K562 (cell line): ENCODE results near the gene PDE4D. TPM values are rescaled to one million over a fixed set of nuclear protein-coding genes. Genes with fewer than 3 reads are reported as not detected.

Experiments
- ATAC-seq: fragments of 200-7000 bp; cut with Tn5 transposase; 3 replicates; pipeline ENCODE4 v1.9.1; 2020; ENCODE audit warnings: moderate library complexity
- BruUV-seq: library from RNA; stranded (reverse); fragments of 400-500 nt; replicated peaks from 2 replicates; lab custom pipeline; 2021; lab: Mats Ljungman, UMichigan
- CTCF ChIA-PET: fragments of 300-600 bp; formaldehyde crosslinking; extraction: SDS; loops from one replicate; lab custom pipeline; 2021; ENCODE audit warnings: low intra/inter-chr PET ratio; lab: Yijun Ruan, JAX
- POLR2A ChIA-PET: fragments of 300-600, 350-650 bp; sonication (Branson Sonifier 250); formaldehyde crosslinking; extraction: SDS; loops from one replicate; lab custom pipeline; 2021; ENCODE audit warnings: antibody characterized with exemption, inconsistent platforms; lab: Yijun Ruan, JAX
- DNase-seq, 4 experiments: peaks; one replicate each; pipeline versions ENCODE4 v3.0.0 to v3.0.0-alpha.2; 2011 to 2018; ENCODE audit warnings: low spot score in 3 of 4, mixed read lengths in 3 of 4; ENCODE audit errors: extremely low read depth in 1 of 4
- FAIRE-seq: peaks from 2 replicates; lab custom pipeline; 2011; peaks lifted over from hg19 to GRCh38; lab: Jason Lieb, UNC
- H2AFZ ChIP-seq: 2 replicates; pipeline ENCODE4 v1.6.0; 2011; ENCODE audit warnings: low read depth, low read length, control low read depth, inconsistent platforms
- H3K27ac ChIP-seq: fragments of 200-600 bp; 3 replicates; pipeline ENCODE4 v1.8.0; 2011; ENCODE audit warnings: low read depth, mild to moderate bottlenecking, control low read depth, inconsistent platforms, low read length, moderate library complexity, mixed read lengths; ENCODE audit errors: extremely low read depth
- H3K27me3 ChIP-seq, 2 experiments: fragments of 300-600 bp in 1 of 2; 2 replicates in 1 of 2; 3 replicates in 1 of 2; pipeline versions ENCODE4 v1.6.0 to v1.8.0; 2011; ENCODE audit warnings: inconsistent platforms in 2 of 2, low read length in 2 of 2, mild to moderate bottlenecking in 1 of 2, mixed read lengths in 1 of 2, moderate library complexity in 1 of 2; ENCODE audit not compliant: control insufficient read depth in 2 of 2, insufficient read depth in 2 of 2
- H3K36me3 ChIP-seq: fragments of 300-600 bp; 3 replicates; pipeline ENCODE4 v1.8.0; 2011; ENCODE audit warnings: mild to moderate bottlenecking, low read length, inconsistent platforms; ENCODE audit not compliant: control insufficient read depth, insufficient read depth
- H3K4me1 ChIP-seq, 2 experiments: fragments of 200-600 bp in 1 of 2; replicated peaks in 1 of 2; 2 replicates in 1 of 2; 3 replicates in 1 of 2; pipeline versions ENCODE4 v1.5.1 to v1.8.0; 2011; ENCODE audit warnings: inconsistent platforms in 2 of 2, low read length in 2 of 2, mild to moderate bottlenecking in 1 of 2, mixed read lengths in 1 of 2, moderate library complexity in 1 of 2; ENCODE audit not compliant: control insufficient read depth in 2 of 2, insufficient read depth in 2 of 2
- H3K4me2 ChIP-seq: 2 replicates; pipeline ENCODE4 v1.6.1; 2011; ENCODE audit warnings: low read length, control low read depth, inconsistent platforms, mixed read lengths; ENCODE audit not compliant: insufficient read depth
- H3K4me3 ChIP-seq: fragments of 200-600 bp; sonication (generic), shearing (Covaris generic); 2 replicates; pipeline ENCODE4 v1.5.1; 2016; ENCODE audit warnings: control low read depth, inconsistent platforms
- H3K79me2 ChIP-seq: fragments of 200-600 bp; 3 replicates; pipeline ENCODE4 v1.8.0; 2011; ENCODE audit warnings: low read length, inconsistent platforms; ENCODE audit not compliant: control insufficient read depth, insufficient read depth
- H3K9ac ChIP-seq, 2 experiments: 2 replicates each; pipeline versions ENCODE4 v1.6.0 to v1.6.1; 2011; ENCODE audit warnings: low read depth in 2 of 2, low read length in 2 of 2, control low read depth in 1 of 2, inconsistent platforms in 1 of 2, mild to moderate bottlenecking in 1 of 2, mixed read lengths in 1 of 2; ENCODE audit not compliant: insufficient read depth in 1 of 2
- H3K9me1 ChIP-seq: one replicate; pipeline ENCODE4 v1.6.0; 2011; ENCODE audit warnings: inconsistent platforms, mild to moderate bottlenecking, low read length, moderate library complexity; ENCODE audit not compliant: control insufficient read depth, insufficient read depth
- H3K9me3 ChIP-seq: replicated peaks from 2 replicates; pipeline ENCODE4 v1.5.1; 2011; ENCODE audit warnings: low read depth, low read length, inconsistent platforms; ENCODE audit not compliant: control insufficient read depth, insufficient read depth
- H4K20me1 ChIP-seq: replicated peaks from 2 replicates; pipeline ENCODE4 v1.6.1; 2011; ENCODE audit warnings: low read length, inconsistent platforms, mixed read lengths; ENCODE audit not compliant: control insufficient read depth, insufficient read depth
- PHF21A ChIP-seq: fragments of 450-650 bp; IDR thresholded peaks from 2 replicates; pipeline ENCODE4 v1.6.1; 2017; ENCODE audit warnings: low read depth, borderline replicate concordance
- SP1 ChIP-seq: sonication (generic); formaldehyde crosslinking; IDR thresholded peaks from 2 replicates; pipeline ENCODE4 v1.8.1; 2022; ENCODE audit warnings: mild to moderate bottlenecking, missing genetic modification reagents
- ZNF785 ChIP-seq: fragments of 250-450 bp; sonication (Bioruptor Pico); IDR thresholded peaks from 2 replicates; pipeline ENCODE4 v1.4.0; 2020; ENCODE audit warnings: mild to moderate bottlenecking
- WGBS: fragments of 100-300 bp; shearing (Covaris generic); methylation state at CpG from one replicate; pipeline ENCODE4 v1.1.6; 2016; ENCODE audit warnings: low coverage, mixed read lengths; ENCODE audit not compliant: insufficient coverage; ENCODE audit errors: missing lambda C conversion rate; 5-methylcytosine and 5-hydroxymethylcytosine counted together
- in situ Hi-C: fragments of 300-500 bp; cut with MboI; formaldehyde crosslinking; loops from 4 replicates; pipeline ENCODE4 v1.15.0; 2018; ENCODE audit warnings: inconsistent platforms, mixed read lengths
- intact Hi-C: fragments of 100-400 bp; cut with micrococcal nuclease; formaldehyde crosslinking; loops from 2 replicates; pipeline ENCODE4 v1.14.2; 2022
- polyA plus RNA-seq, 8 experiments: library from polyadenylated mRNA; depleted of rRNA in 4 of 8; stranded (reverse) in 5 of 8; unstranded in 3 of 8; fragments of >200 nt; fragmentation: Nextera tagmentation in 2 of 8; fragmentation: Illumina TruSeq in 1 of 8; extraction: Ambion mirVana in 2 of 8; extraction: Trizol in 1 of 8; gene quantifications; 2 replicates each; pipeline versions ENCODE4 v1.2.1 to v1.2.3, GENCODE V29; 2011 to 2014; ENCODE audit warnings: inconsistent platforms in 1 of 8, missing spikeins in 1 of 8
- total RNA-seq, 7 experiments: library from RNA; depleted of rRNA in 6 of 7; stranded (reverse); fragments of >200 nt in 6 of 7; fragmentation: Illumina TruSeq in 2 of 7; extraction: Trizol in 2 of 7; gene quantifications; 2 replicates each; pipeline versions ENCODE4 v1.2.1 to v1.2.3, GENCODE V29; 2011 to 2021; ENCODE audit warnings: low replicate concordance in 1 of 7

Gene PDE4D
- total and polyA plus RNA-seq, 9 of the 15 experiments (the other 6 are each of a cell fraction or from before 2014, with no cell fraction given) = 0.04 to 0.46 (median 0.13) TPM

- Histone ChIP-seq H3K9me1 (no peaks in the 10 kb centered on the region), H3K4me3 (no peak overlapping the region), H3K79me2 (no peaks in the 10 kb centered on the region), H3K36me3 (no peaks in the 10 kb centered on the region), H3K27me3 (no peaks in the 10 kb centered on the region), H2AFZ (no peak overlapping the region), H3K9me3 (no peaks in the 10 kb centered on the region), H4K20me1 (no peaks in the 10 kb centered on the region), H3K9ac (no peak overlapping the region), H3K27ac (no peak overlapping the region), H3K4me1 (no peaks in the 10 kb centered on the region), H3K4me2 (no peak overlapping the region)
- FAIRE-seq (no peak), ATAC-seq (no peak), DNase-seq (no peak)
- in situ Hi-C loops (no loop called here), intact Hi-C loops (no loop called here)
- no TSS peak for BruUV-seq
- CTCF ChIA-PET = no interaction called here
- TF ChIP-seq SP1 (CRISPR knock-in tag) = no peak
- POLR2A ChIA-PET = no interaction called here
Measured at GRCh38 chr5:59665086-59665831, 228.3 kb downstream of the PDE4D start.

GRCh38 chr5:59661954-59662615 lies 231.4 kb downstream of the PDE4D start:
- Histone ChIP-seq H3K9me1 (no peaks in the 10 kb centered on the region), H3K79me2 (no peaks in the 10 kb centered on the region), H3K9ac (no peak overlapping the region), H3K9me3 (no peaks in the 10 kb centered on the region), H3K4me1 (no peaks in the 10 kb centered on the region), H3K4me3 (no peak overlapping the region), H3K27me3 (no peaks in the 10 kb centered on the region), H3K36me3 (no peaks in the 10 kb centered on the region), H3K27ac (no peak overlapping the region), H2AFZ (no peak overlapping the region), H4K20me1 (no peaks in the 10 kb centered on the region), H3K4me2 (no peak overlapping the region)
- DNase-seq (no peak), FAIRE-seq (no peak), ATAC-seq (no peak)
- no TSS peak for BruUV-seq
- 0% methylated on average over 4 of the region's 4 CpGs for WGBS
- POLR2A ChIA-PET = no interaction called here
- CTCF ChIA-PET = no interaction called here
- TF ChIP-seq PHF21A (no peak), ZNF785 (CRISPR knock-in tag) (no peak)
- in situ Hi-C loops = no loop called here
- intact Hi-C loops = no loop called here
